ENCODE measurements around the gene YPEL1.
"Not testable (repeated sequence)": the region's sequence is repeated elsewhere in the genome, so short reads cannot be mapped to it uniquely, and the experiment has no call there.

Gene YPEL1

GRCh38 chr22:21716395-21717122 is 19.0 kb downstream of the YPEL1 start:
- H3K9me3 Mint-ChIP-seq, H3K27ac Mint-ChIP-seq, H3K4me3 Mint-ChIP-seq, H3K36me3 Mint-ChIP-seq, H3K27me3 Mint-ChIP-seq, ATAC-seq: not testable (repeated sequence)
- H3K4me1 Mint-ChIP-seq: peaks cover 24% of the 10 kb centered on the region

DNA sequence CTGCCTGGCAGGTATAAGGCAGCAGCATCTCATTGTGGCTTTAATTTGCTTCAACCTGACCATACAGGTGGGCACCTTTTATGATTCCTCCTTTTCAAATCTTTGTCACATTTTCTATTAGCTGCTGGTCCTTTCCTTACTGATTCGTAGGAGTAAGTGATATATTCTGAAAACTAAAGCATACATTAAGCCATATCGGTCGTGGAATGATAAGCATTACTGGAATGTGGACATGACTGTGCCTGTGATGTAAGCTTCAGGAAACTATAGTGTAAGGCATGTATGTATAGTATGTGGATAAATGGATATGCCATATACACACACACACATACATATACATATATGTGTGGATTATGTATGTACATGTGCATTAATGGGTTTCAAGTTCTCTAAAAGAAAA is 20.8 kb downstream of the YPEL1 start:
- H3K9me3 Mint-ChIP-seq: no peaks in the 10 kb centered on the region
- no peaks in the 10 kb centered on the region for H3K27me3 Mint-ChIP-seq
- H3K4me3 Mint-ChIP-seq: no peak overlapping the region
- peaks cover 2% of the 10 kb centered on the region for H3K36me3 Mint-ChIP-seq
- H3K27ac Mint-ChIP-seq: no peak overlapping the region
- peaks cover 24% of the 10 kb centered on the region for H3K4me1 Mint-ChIP-seq
- no peak for ATAC-seq

GRCh38 chr22:21714059-21714770 is 21.4 kb downstream of the YPEL1 start:
- no peak for ATAC-seq
- Mint-ChIP-seq H3K4me1 (peaks cover 20% of the 10 kb centered on the region), H3K27me3 (no peaks in the 10 kb centered on the region), H3K27ac (no peak overlapping the region), H3K36me3 (peaks cover 6% of the 10 kb centered on the region), H3K9me3 (no peaks in the 10 kb centered on the region), H3K4me3 (no peak overlapping the region)

DNA sequence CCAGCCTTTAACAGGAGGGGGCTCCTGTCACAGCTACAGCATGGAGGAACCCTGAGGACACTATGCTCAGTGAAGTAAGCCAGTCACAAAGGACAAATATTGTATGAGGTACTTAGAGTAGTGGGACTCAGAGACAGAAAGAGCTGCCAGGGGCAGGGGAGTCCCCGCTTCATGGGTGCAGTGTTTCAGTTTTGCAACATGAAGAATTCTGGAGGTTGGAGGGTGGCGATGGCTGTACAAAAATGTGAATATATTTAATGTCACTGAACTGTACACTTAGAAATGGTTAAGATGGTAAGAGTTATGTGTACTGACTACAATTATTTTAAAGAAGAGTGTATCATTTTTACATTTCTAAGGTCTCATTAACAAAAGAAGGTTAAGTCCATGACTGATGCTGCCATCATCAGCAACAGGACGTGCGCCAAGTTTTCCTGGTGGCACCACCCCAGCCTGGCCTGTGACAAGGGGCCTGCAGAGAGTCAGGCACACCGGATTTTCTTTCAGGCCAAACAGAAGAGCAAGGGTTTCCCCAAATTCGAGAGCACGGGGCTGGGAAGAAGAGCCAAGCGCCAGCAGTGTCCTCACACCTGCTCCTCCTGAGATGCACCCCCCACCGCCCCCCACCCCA is 22.1 kb downstream of the YPEL1 start:
- no peaks in the 10 kb centered on the region for H3K27me3 Mint-ChIP-seq
- peak overlapping the region; percentile 46 for H3K4me3 Mint-ChIP-seq
- H3K36me3 Mint-ChIP-seq: peaks cover 6% of the 10 kb centered on the region
- peak overlapping the region; percentile 40 for H3K27ac Mint-ChIP-seq
- H3K9me3 Mint-ChIP-seq: no peaks in the 10 kb centered on the region
- peaks cover 13% of the 10 kb centered on the region for H3K4me1 Mint-ChIP-seq
- peak; percentile 51 for ATAC-seq

DNA sequence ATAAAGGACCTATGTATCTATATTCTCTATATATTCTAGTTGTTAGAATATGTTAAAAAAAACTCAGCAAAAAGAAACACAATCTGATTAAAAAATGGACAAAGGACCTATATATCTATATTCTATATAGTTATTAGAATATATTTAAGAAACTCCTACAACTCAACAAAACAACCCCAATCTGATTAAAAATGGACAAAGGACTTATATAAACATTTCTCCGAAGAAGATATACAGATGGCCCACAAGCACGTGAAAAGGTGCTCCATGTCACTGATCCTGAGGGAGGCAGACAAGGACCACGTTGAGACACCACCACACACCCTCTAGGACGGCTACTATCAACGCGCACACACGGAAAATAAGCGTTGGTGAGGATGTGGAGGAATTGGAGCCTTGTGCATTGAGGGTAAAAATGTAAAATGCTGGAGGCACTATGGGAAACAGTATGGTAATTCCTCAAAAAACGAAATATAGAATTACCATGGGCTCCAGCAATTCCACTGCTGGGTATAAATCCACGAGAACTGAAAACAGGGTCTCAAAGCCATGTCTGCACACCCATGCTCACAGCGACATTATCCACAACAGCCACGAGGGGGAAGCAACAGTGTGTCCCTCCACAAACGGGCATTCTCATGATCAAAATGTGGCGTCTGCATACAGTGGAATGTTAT is 22.7 kb downstream of the YPEL1 start:
- ATAC-seq: peak; percentile 79
- Mint-ChIP-seq H3K4me3 (peak overlapping the region; percentile 46), H3K4me1 (peaks cover 11% of the 10 kb centered on the region), H3K27me3 (no peaks in the 10 kb centered on the region), H3K27ac (peak overlapping the region; percentile 40), H3K36me3 (peaks cover 6% of the 10 kb centered on the region), H3K9me3 (no peaks in the 10 kb centered on the region)

- no peak overlapping the region for H3K4me3 Mint-ChIP-seq
Measured at GRCh38 chr22:21711851-21712250, 23.7 kb downstream of the YPEL1 start.

DNA sequence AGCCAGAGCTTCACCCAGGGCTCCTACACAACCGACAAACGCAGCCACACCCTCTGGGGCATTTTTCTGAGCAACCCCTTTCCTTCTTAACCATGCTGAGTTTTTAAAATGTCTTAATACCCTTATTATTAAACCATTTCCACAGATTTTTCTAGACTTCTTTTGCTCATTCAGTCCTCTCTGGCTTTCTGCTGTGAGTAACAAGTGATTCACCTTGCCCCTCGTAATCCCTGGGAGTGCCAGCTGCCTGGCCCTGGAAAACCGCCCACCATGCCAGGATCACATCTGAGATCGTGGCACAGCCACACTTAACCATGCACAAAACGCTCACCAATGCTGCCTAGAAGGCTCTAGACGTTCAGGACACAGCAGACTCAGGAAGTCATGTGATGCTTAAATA is 25.4 kb downstream of the YPEL1 start:
- no peak overlapping the region for H3K27ac Mint-ChIP-seq
- H3K27me3 Mint-ChIP-seq: no peaks in the 10 kb centered on the region
- H3K4me3 Mint-ChIP-seq: no peak overlapping the region
- H3K9me3 Mint-ChIP-seq: no peaks in the 10 kb centered on the region
- no peak for ATAC-seq
- peaks cover 6% of the 10 kb centered on the region for H3K36me3 Mint-ChIP-seq
- peaks cover 11% of the 10 kb centered on the region for H3K4me1 Mint-ChIP-seq

More at GRCh38 chr22:21711851-21712250, 23.7 kb downstream of the YPEL1 start:
- Mint-ChIP-seq H3K9me3 (no peaks in the 10 kb centered on the region), H3K36me3 (peaks cover 6% of the 10 kb centered on the region), H3K27ac (no peak overlapping the region), H3K4me1 (peaks cover 11% of the 10 kb centered on the region), H3K27me3 (no peaks in the 10 kb centered on the region)
- ATAC-seq: no peak

DNA sequence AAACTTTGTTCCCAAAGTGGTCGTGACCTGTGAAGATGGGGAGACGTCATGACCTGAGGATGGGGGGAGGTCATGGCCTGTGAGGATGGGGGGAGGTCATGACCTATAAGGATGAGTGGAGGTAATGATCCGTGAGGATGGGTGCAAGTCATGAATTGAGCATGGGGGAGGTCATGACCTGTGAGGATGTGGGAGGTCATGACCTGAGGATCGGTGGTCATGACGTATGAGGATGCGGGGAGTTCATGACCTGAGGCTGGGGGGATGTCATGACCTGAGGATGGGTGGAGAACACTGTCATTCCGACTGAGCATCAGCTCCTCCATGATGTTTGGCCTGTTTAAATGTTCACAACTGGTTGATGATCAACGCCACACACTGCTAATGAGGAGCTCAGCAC is 25.9 kb downstream of the YPEL1 start:
- peaks cover 6% of the 10 kb centered on the region for H3K36me3 Mint-ChIP-seq
- no peak for ATAC-seq
- H3K4me3 Mint-ChIP-seq: no peak overlapping the region
- peaks cover 11% of the 10 kb centered on the region for H3K4me1 Mint-ChIP-seq
- no peaks in the 10 kb centered on the region for H3K9me3 Mint-ChIP-seq
- no peaks in the 10 kb centered on the region for H3K27me3 Mint-ChIP-seq
- H3K27ac Mint-ChIP-seq: peak overlapping the region; percentile 38

DNA sequence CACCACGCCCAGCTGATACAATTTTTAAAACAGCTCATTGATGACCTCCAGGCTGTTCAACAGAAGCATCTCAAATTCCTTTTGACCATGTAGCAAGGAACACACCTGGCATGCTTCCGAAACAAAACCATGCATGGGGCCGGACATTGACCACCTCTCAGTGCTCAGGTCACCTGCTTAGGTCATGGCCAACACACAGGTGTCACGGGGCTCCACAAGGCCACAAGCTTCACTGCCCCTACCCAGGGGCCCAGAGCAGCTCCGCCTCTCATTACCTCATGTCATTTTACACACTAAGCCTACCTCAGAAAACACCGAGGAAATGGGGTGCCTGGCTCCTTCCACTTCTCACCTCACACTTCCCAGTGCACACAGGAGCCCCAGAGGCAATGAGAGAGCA is 26.6 kb downstream of the YPEL1 start:
- no peak overlapping the region for H3K4me3 Mint-ChIP-seq
- H3K4me1 Mint-ChIP-seq: peaks cover 11% of the 10 kb centered on the region
- peak overlapping the region; percentile 38 for H3K27ac Mint-ChIP-seq
- no peak for ATAC-seq
- no peaks in the 10 kb centered on the region for H3K9me3 Mint-ChIP-seq
- H3K27me3 Mint-ChIP-seq: no peaks in the 10 kb centered on the region
- peaks cover 6% of the 10 kb centered on the region for H3K36me3 Mint-ChIP-seq

DNA sequence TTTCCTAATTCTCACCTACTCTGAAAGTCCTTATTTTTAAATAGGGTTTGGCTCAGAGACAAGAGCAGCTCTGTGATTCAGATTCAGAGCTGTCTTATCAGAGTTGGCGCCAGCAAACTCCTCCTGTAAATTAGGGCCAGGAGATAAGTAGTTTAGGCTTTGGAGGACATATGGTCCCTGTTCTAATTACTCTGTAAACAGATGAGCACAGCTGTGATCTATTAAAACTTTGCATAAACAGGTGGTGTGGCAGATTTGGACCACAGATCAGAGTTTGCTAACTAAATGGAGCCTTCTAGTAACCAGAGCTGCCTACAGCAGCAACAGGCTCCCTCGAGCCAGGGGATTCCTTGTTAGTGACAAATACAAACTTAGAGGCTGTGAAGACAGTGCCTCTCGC is 27.9 kb downstream of the YPEL1 start:
- Mint-ChIP-seq H3K4me1 (peaks cover under 1% of the 10 kb centered on the region), H3K9me3 (no peaks in the 10 kb centered on the region), H3K36me3 (peaks cover 6% of the 10 kb centered on the region), H3K4me3 (no peak overlapping the region), H3K27me3 (no peaks in the 10 kb centered on the region), H3K27ac (no peak overlapping the region)
- no peak for ATAC-seq

DNA sequence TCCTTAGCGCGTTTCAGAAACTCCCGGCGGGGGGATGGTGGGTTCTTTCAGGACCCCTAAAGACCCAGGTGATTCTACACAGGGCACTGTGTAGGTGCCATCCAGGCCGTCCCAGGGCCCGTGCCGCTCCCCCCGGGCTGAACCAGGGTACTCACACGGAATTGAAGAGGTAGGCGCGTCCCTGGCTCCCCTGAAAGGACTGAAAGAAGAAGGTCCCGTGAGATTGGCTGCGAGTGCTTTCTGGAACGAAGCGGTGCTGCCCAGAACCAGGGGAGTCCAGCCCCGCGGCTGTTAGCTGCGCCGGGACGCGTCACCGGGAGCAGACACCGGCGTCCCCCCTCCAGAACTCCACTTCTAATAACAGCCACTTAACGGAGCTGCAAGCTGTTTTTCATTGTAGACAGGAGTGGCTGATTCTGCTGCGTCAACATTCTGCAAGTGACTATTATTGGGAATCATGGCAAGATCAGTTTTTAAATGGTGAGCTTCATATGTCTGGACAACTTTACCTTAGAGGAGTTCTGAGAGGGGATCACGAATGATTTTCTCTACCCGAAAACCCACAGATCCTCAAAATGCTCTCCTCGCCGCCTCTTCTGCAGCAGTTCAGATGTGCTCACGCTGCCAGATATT is 31.8 kb downstream of the YPEL1 start:
- Mint-ChIP-seq H3K4me3 (no peak overlapping the region), H3K27me3 (no peaks in the 10 kb centered on the region), H3K36me3 (peaks cover 7% of the 10 kb centered on the region), H3K9me3 (no peaks in the 10 kb centered on the region), H3K4me1 (no peaks in the 10 kb centered on the region), H3K27ac (no peak overlapping the region)
- ATAC-seq: no peak

- Mint-ChIP-seq H3K27me3 (no peaks in the 10 kb centered on the region), H3K36me3 (peaks cover 7% of the 10 kb centered on the region), H3K4me1 (no peaks in the 10 kb centered on the region), H3K27ac (peak overlapping the region; percentile 14), H3K9me3 (no peaks in the 10 kb centered on the region), H3K4me3 (no peak overlapping the region)
- ATAC-seq: no peak
Measured at GRCh38 chr22:21702700-21703683, 32.6 kb downstream of the YPEL1 start.

- Mint-ChIP-seq H3K27ac (peak overlapping the region; percentile 14), H3K27me3 (no peaks in the 10 kb centered on the region), H3K9me3 (no peaks in the 10 kb centered on the region), H3K4me1 (no peaks in the 10 kb centered on the region), H3K4me3 (no peak overlapping the region), H3K36me3 (peaks cover 11% of the 10 kb centered on the region)
- ATAC-seq: no peak
Measured at GRCh38 chr22:21702094-21702493, 33.5 kb downstream of the YPEL1 start.

GRCh38 chr22:21701384-21701971 is 34.1 kb downstream of the YPEL1 start:
- H3K27ac Mint-ChIP-seq: no peak overlapping the region
- no peaks in the 10 kb centered on the region for H3K9me3 Mint-ChIP-seq
- no peak overlapping the region for H3K4me3 Mint-ChIP-seq
- H3K27me3 Mint-ChIP-seq: no peaks in the 10 kb centered on the region
- ATAC-seq: no peak
- H3K36me3 Mint-ChIP-seq: peaks cover 17% of the 10 kb centered on the region
- H3K4me1 Mint-ChIP-seq: no peaks in the 10 kb centered on the region
